GM19193 (cell line): ENCODE measurements around the gene SUCLA2.

ENCODE experiments used
- POLR2A ChIP-seq: IDR thresholded peaks from 4 replicates; pipeline ENCODE4 v1.6.1; 2011; ENCODE audit not compliant: insufficient read depth, insufficient read length; ENCODE audit errors: extremely low read depth

SUCLA2 gene

GRCh38 chr13:47949799-47950198 is 51.3 kb downstream of the SUCLA2 start:
- no peak for TF ChIP-seq POLR2A

- no peak for TF ChIP-seq POLR2A
These were observed 55.3 kb downstream of the SUCLA2 start for GRCh38 chr13:47945738-47946137.

- no peak for TF ChIP-seq POLR2A
These were observed 66.7 kb downstream of the SUCLA2 start for GRCh38 chr13:47934371-47934770.

GRCh38 chr13:47932950-47933923 is 67.8 kb downstream of the SUCLA2 start:
- TF ChIP-seq POLR2A = no peak

GRCh38 chr13:47930649-47931165 is 70.4 kb downstream of the SUCLA2 start:
- no peak for TF ChIP-seq POLR2A

GRCh38 chr13:47929156-47929555 is 71.9 kb downstream of the SUCLA2 start:
- no peak for TF ChIP-seq POLR2A

GRCh38 chr13:47917022-47917574 is 84.0 kb downstream of the SUCLA2 start:
- TF ChIP-seq POLR2A = no peak

- no peak for TF ChIP-seq POLR2A
These were observed 92.7 kb downstream of the SUCLA2 start for GRCh38 chr13:47908197-47908902.

- no peak for TF ChIP-seq POLR2A
These were observed 96.2 kb downstream of the SUCLA2 start for GRCh38 chr13:47904891-47905290.

- TF ChIP-seq POLR2A = no peak
These were observed 96.8 kb downstream of the SUCLA2 start for GRCh38 chr13:47904241-47904640.

- no peak for TF ChIP-seq POLR2A
These were observed 97.2 kb downstream of the SUCLA2 start for GRCh38 chr13:47903836-47904235.

- no peak for TF ChIP-seq POLR2A
These were observed 99.6 kb downstream of the SUCLA2 start for GRCh38 chr13:47901441-47901840.

- TF ChIP-seq POLR2A = no peak
These were observed 103.0 kb downstream of the SUCLA2 start for GRCh38 chr13:47898080-47898479.

GRCh38 chr13:47897411-47898050 is 103.5 kb downstream of the SUCLA2 start:
- TF ChIP-seq POLR2A = no peak

- no peak for TF ChIP-seq POLR2A
These were observed 104.5 kb downstream of the SUCLA2 start for GRCh38 chr13:47896546-47896945.
